H1 (cell line): Measurements from ENCODE around the gene NAT9. TPM values are rescaled to one million over a fixed set of nuclear protein-coding genes. Genes with fewer than 3 reads are reported as not detected.

Experiments
- HDAC2 ChIP-seq, 2 experiments: fragments of 300-600 bp in 1 of 2; sonication (generic) in 1 of 2; IDR thresholded peaks; 2 replicates each; pipeline ENCODE4 v1.6.1; 2011 to 2012; ENCODE audit warnings: low read depth in 2 of 2, low read length in 2 of 2, mild to moderate bottlenecking in 2 of 2, moderate library complexity in 2 of 2, borderline replicate concordance in 1 of 2, inconsistent platforms in 1 of 2
- polyA plus RNA-seq, 7 experiments: library from polyadenylated mRNA; depleted of rRNA in 3 of 7; stranded (reverse) in 5 of 7; unstranded in 2 of 7; fragments of >200 nt in 5 of 7; fragments of 200-250 nt in 2 of 7; gene quantifications; 1 replicate in 5 of 7; 2 replicates in 1 of 7; 4 replicates in 1 of 7; pipeline versions ENCODE4 v1.2.1 to v1.2.3, GENCODE V29; 2011 to 2013; ENCODE audit warnings: missing spikeins in 2 of 7, mixed read lengths in 2 of 7
- total RNA-seq: library from RNA; stranded (reverse); fragmentation: NEBNext Ultra II Directional; extraction: Animal tissue kit (Norgen Biotek cat#: 25700); gene quantifications from 2 replicates; pipeline ENCODE4 v1.2.1, GENCODE V29; 2021

NAT9 gene
- total and polyA plus RNA-seq, 2 of the 8 experiments (the other 6 are each of a cell fraction or from before 2014, with no cell fraction given) = 32.3 to 42.7 TPM

GRCh38 chr17:74763565-74764387 is 12.4 kb downstream of the NAT9 start (continued):
- TF ChIP-seq HDAC2 (IDR thresholded peaks at IDR 0.05; ENCODE audit: borderline replicate concordance in 1 of 2, low read depth in 2 of 2, low read length in 2 of 2) = no peak
